Endodermal cell (in vitro differentiated cells): ENCODE measurements around the gene PHETA2. TPM values are rescaled to one million over a fixed set of nuclear protein-coding genes. Genes with fewer than 3 reads are reported as not detected.

Experiments
- total RNA-seq, 2 donors: library from RNA; stranded (reverse); fragmentation: NEBNext Ultra II Directional in 1 of 2; extraction: Animal tissue kit (Norgen Biotek cat#: 25700) in 1 of 2; gene quantifications; 2 replicates in 1 of 2; 3 replicates in 1 of 2; pipeline ENCODE4 v1.2.1, GENCODE V29; 2021

PHETA2 gene
- total RNA-seq, 2 donors from 2014 or later, result 8.1 to 9.0 TPM

Other genes with a start within 250 kb of the PHETA2 start
- 100 to 1,000 TPM; 125 to 135 TPM for gene SREBF2, start 241.1 kb upstream of the PHETA2 start, total RNA-seq
- gene SHISA8, start 159.2 kb upstream of the PHETA2 start, total RNA-seq, result under 1 TPM in 1 of 2 donors, not detected in 1; 0.58 TPM
- 1 to 10 TPM; 1.7 to 3.3 TPM for gene TNFRSF13C, start 147.4 kb upstream of the PHETA2 start, total RNA-seq
- gene CENPM, start 127.1 kb upstream of the PHETA2 start, total RNA-seq, result 10 to 100 TPM; 28.5 to 43.1 TPM
- gene SEPTIN3, start 104.8 kb upstream of the PHETA2 start, total RNA-seq, result 10 to 100 TPM; 10.9 to 13.9 TPM
- not detected for gene WBP2NL, start 75.5 kb upstream of the PHETA2 start, total RNA-seq
- gene NAGA, start 3.4 kb upstream of the PHETA2 start, total RNA-seq, result 10 to 100 TPM; 19.2 to 25.4 TPM
- gene SMDT1, start 5.5 kb downstream of the PHETA2 start, total RNA-seq, result 10 to 100 TPM; 29.5 to 41.3 TPM
- 100 to 1,000 TPM in 1 of 2 donors, 10 to 100 TPM in 1; 83.4 to 103 TPM for gene NDUFA6, start 16.5 kb downstream of the PHETA2 start, total RNA-seq
- gene CYP2D6, start 56.6 kb downstream of the PHETA2 start, total RNA-seq, result 10 to 100 TPM in 1 of 2 donors, 1 to 10 TPM in 1; 5.6 to 10.9 TPM
- gene TCF20, start 196.4 kb downstream of the PHETA2 start, total RNA-seq, result 100 to 1,000 TPM; 113 to 134 TPM